MCF 10A (cell line): ENCODE results near the gene UBE2A. TPM values are rescaled to one million over a fixed set of nuclear protein-coding genes. Genes with fewer than 3 reads are reported as not detected.

ENCODE experiments used
- total RNA-seq: library from RNA; stranded (reverse); gene quantifications from 2 replicates; pipeline ENCODE4 v1.2.3, GENCODE V29; 2022

The UBE2A gene
- total RNA-seq, 1 experiment from 2014 or later, result 52.2 TPM

Other genes starting within 250 kb of the UBE2A start
- 16.0 and 18.4 TPM in 2 replicates for gene SLC25A43, start 175.2 kb upstream of the UBE2A start, total RNA-seq
- gene SLC25A5, start 106.1 kb upstream of the UBE2A start, total RNA-seq, result 245 and 405 TPM in 2 replicates
- 23.6 and 27.1 TPM in 2 replicates for gene STEEP1, start 9.2 kb upstream of the UBE2A start, total RNA-seq
- 12.5 and 16.1 TPM in 2 replicates for gene NKRF, start 31.9 kb downstream of the UBE2A start, total RNA-seq
- 3.8 and 4.7 TPM in 2 replicates for gene SEPTIN6, start 118.6 kb downstream of the UBE2A start, total RNA-seq
- not detected in 2 replicates for gene SOWAHD, start 184.0 kb downstream of the UBE2A start, total RNA-seq
- 1,826 and 1,944 TPM in 2 replicates for gene RPL39, start 217.1 kb downstream of the UBE2A start, total RNA-seq